Measurements from ENCODE around the gene TNK1.
"Not testable (repeated sequence)": the region's sequence is repeated elsewhere in the genome, so short reads cannot be mapped to it uniquely, and the experiment has no call there.

Gene TNK1

GRCh38 chr17:7355573-7355972, 25.3 kb upstream of the TNK1 start:
- DNase-seq, result no peak

DNA sequence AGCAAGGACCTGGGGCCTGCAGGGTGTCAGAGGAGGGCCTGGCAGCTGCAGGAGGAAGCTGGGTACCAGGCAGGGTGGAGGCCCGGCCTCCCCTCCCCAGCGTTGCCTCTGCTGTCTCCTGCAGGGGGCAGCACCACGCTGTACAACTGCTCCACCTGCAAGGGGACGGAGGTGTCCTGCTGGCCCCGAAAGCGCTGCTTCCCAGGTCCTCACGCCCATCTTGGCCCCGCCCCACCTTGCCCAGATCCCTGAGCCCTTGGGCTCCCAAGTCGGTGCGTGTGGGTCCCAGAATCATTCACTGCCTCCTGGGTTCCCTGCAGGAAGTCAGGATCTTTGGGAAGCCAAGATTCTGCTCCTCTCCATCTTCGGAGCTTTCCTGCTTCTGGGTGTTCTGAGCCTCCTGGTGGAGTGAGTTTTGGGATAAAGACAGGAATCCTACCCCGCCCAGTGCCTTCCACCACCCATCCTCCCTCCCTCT, 24.8 kb upstream of the TNK1 start:
- peak; percentile 90 to 92 for DNase-seq

DNA sequence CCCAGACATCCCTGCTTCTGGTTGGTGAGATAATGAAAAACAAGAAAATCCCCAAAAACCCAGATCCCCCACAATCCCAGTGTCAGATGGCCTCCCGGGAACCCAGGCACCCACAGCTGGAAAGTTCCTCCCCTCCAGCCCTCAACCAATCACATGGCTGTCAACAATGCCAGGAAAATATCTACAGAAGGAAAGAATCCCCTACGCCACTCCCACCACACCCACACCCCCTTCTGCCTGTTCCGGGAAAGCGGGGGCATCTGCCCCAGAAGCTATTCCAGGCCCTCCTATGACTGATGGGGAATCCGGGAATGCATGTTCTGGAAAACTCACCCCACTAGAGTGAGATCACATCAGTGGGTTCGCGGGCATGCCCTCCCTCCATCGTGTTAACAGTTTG, 24.1 kb upstream of the TNK1 start:
- no peak for DNase-seq

DNA sequence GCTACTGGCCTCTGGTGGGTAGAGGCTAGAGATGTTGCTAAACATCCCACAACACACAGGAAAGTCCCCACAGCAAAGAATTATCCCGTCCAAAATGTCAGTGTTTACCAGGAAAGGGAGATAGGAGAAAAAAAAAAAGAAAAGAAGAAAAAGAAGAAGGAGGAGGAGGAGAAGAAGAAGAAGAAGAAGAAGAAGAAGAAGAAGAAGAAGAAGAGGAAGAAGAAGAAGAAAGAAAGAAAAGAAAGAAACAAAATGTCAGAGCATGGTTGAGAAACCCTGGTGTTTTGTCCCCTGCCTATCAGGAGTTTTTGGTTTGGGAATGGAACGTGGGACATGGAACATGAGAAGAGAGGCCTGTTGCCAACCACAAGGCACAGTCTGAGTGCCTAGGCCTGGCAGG, 23.5 kb upstream of the TNK1 start:
- DNase-seq, result no peak

GRCh38 chr17:7361906-7362305, 19.0 kb upstream of the TNK1 start:
- DNase-seq, result no peak

DNA sequence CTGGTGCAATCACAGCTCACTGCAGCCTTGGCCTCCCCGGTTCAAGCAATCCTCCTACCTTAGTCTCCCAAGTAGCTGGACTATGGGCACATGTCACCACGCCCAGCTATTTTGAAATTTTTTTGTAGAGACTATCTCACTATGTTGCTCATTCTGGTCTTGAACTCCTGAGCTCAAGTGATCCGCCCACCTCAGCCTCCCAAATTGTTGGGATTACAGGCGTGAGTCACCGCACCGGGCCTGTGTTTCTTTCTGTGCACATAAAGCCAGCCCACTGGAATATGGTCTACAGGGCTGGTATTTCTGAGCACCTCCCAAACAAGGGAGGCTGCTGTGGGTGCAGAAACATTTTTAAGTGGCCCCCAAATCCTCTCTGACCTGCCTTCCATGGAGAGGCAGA, 17.6 kb upstream of the TNK1 start:
- no peak for DNase-seq

- not testable (repeated sequence) for DNase-seq
Measured at GRCh38 chr17:7365963-7366362, 14.9 kb upstream of the TNK1 start.

- DNase-seq, result no peak
Measured at GRCh38 chr17:7367083-7367482, 13.8 kb upstream of the TNK1 start.

DNA sequence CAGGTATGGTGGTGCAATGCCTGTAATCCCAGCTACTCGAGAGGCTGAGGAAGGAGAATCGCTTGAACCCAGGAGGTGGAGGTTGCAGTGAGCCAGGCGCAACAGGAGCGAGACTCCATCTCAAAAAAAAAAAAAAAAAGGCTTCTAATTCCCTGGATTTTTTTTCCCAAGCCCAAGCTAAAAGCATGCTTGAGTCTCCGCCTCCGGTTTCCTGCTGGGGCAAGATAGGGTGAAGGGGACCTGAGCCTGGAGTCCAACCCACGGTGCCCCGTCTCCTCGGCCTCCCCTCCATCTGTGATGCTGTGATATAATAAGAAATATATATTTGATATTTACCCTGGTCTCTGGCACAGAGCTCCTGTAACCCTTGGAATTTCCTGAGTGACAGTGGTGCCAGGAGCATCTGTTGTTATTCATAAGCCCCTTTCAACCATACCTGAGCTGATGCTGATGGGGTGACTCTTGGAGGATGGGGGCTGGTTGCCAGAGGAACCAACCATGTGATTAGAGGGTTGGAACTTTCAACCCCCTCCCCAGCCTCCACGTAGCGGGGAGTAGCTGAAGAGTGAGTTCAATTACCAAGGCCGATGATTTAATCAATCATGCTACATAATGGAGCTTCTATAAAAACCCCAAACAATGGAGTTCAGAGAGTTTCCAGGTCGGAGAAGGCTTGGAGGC, 12.8 kb upstream of the TNK1 start:
- DNase-seq, result no peak

DNA sequence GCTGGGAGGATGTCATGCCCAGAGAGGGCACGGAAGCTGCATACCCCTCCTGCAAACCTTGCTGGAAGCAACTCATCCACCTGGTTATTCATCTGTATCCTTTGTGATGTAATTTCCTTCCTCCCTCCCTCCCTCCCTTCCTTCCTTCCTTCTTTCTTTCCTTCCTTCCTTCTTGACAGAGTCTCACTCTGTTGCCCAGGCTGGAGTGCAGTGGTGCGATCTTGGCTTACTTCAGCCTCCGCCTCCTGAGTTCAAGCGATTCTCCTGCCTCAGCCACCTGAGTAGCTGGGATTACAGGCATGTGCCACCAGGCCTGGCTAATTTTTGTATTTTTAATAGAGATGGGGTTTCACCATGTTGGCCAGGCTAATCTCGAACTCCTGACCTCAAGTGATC, 12.3 kb upstream of the TNK1 start:
- not testable (repeated sequence) for DNase-seq

DNA sequence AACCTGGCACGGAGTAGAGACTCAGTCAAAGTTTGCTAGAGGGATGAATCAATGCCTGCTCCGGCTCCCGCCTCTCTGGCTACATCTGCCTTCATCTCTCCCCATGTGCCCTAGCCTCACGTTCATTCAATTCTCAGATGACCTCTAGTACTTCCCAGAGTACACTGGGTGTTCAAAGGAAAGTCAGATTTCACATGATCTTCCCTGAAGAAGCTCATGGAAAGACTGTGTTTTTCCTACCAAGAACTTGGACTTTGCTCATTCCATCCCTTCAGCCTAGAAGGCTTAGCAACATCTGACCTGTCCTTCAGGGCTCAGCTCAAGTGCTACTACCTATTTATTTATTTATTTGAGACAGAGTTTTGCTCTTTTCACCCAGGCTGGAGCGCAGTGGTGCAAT, 11.1 kb upstream of the TNK1 start:
- no peak for DNase-seq

DNA sequence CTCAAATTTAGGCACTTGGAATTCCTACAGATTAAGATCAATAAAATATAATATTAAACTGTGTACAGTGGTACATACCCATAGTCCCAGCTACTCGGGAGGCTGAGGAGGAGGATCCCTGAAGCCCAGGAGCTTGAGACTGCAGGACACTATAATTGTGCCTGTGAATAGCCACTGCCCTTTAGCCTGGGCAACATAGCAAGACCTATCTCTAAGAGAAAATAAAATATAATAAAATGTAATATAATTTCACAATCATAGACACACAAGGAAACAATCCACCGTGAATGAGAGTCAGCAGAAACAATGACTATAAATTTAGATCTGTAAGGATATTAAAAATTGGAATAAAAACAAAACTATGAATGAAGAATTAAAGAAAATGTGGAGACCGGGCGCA, 10.0 kb upstream of the TNK1 start:
- DNase-seq, result no peak

DNA sequence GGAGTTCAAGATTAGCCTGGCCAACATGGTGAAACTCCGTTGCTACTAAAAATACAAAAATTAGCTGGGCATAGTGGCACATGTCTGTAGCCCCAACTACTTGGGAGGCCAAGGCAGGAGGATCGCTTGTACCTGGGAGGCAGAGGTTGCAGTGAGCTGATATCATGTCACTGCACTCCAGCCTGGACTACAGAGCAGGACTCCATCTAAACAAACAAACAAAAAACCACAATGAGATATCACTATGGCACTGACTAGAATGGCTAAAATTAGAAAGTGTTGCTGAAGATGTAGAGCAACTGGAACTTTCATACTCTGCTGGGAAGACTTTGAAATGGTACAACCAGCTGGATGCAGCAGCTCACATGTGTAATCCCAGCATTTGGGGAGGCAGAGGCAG, 6.5 kb upstream of the TNK1 start:
- no peak for DNase-seq

- no peak for DNase-seq
Measured at GRCh38 chr17:7379134-7379533, 1.8 kb upstream of the TNK1 start.

DNA sequence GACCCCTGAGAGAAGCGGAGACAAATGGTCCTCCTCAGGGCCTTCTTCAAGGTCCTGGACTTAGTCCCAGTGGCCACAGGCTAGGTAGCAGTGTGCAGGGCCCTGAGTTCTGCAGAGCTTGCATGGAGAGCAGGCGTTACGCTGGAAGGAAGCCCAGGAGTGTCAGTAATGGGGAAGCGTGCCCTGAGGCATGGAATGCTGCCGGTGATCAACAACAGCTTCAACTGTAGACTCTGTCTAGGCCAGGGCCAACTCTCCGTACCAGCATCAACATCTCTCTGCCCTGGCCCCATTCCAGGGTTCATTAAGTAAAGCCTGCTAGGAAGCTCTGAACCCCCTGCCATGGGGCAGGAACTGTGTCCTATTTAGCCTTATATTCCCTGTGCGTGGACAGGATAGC, 568 bp upstream of the TNK1 start:
- no peak for DNase-seq

DNA sequence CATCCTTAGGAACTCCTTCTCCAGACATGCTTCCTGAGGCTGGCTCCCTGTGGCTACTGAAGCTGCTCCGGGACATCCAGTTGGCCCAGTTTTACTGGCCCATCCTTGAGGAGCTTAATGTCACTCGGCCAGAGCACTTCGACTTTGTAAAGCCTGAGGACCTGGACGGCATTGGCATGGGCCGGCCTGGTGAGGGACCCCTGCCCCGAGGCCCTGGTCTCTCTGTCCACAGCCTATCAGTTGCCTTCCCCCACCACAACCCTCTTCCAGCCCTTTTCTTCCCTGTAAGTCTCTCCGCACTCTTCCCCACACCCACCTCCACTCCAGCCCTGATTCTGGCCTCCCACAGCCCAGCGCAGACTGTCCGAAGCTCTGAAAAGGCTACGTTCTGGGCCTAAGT, 2.0 kb downstream of the TNK1 start:
- DNase-seq, result no peak

GRCh38 chr17:7383371-7383741, 2.5 kb downstream of the TNK1 start:
- no peak for DNase-seq

DNA sequence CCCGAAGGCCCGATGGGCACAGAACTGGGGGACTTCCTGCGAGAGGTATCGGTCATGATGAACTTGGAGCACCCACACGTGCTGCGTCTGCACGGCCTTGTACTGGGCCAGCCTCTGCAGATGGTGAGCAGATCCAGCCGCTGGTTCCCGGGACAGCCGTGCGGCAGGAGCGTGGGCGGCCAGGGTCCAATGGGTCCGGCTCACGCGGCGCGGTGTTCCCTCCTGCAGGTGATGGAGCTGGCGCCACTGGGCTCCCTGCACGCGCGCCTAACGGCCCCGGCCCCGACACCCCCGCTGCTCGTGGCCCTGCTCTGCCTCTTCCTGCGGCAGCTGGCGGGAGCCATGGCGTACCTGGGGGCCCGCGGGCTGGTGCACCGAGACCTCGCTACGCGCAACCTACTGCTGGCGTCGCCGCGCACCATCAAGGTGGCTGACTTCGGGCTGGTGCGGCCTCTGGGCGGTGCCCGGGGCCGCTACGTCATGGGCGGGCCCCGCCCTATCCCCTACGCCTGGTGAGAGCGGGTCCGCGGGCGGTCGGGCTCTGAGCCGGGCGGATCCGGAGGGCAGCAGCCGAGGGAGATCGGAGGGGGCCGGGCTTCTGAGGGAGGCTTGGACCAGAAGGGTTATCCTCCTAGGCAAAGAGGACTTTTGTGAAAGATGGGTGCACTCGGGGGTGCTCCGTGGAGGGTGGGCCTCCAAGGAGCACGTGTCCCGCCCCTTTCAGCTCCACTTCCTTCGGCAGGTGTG, 3.0 kb downstream of the TNK1 start:
- peak; percentile 86 to 89 for DNase-seq

GRCh38 chr17:7384489-7385081, 3.7 kb downstream of the TNK1 start:
- DNase-seq, result no peak

- DNase-seq, result no peak
Measured at GRCh38 chr17:7388856-7389255, 8.0 kb downstream of the TNK1 start.

GRCh38 chr17:7389924-7390910, 9.3 kb downstream of the TNK1 start:
- DNase-seq, result no peak

DNA sequence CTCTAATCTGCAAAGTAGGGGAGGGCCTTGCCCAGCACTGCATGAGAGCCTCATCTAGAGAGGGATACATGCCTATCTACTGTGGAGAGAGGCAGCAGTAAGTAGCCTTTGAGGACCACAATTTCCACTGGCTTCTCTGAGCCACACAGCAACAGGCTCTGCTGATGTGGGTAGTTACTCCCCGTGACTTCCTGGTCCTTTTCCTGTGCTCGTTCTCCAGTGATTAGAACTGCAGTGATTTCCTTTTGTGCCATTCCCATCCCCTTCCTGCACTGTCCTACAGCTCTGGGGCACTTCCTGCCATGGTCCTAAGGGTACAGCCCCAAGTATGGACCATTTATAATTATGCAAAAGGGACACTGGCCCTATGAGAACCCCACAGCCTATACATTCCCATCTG, 10.4 kb downstream of the TNK1 start:
- DNase-seq, result no peak
